ENCODE results near the gene UACA. TPM values are rescaled to one million over a fixed set of nuclear protein-coding genes. Genes with fewer than 3 reads are reported as not detected.
A peak's percentile ranks its signal among the peaks of the same experiment; 100 is the strongest.
"Not testable (repeated sequence)": the region's sequence is repeated elsewhere in the genome, so short reads cannot be mapped to it uniquely, and the experiment has no call there.

UACA gene
- total RNA-seq, 1 experiment from 2014 or later = 24.4 TPM

GRCh38 chr15:70699890-70700289, 63.5 kb downstream of the UACA start:
- in situ Hi-C loops (cut with HindIII; ENCODE audit: low pct_unique_long_range_greater_than_20kb, low sequenced_read_pairs) = no loop called here
- no peak for DNase-seq (ENCODE audit: low read depth, low spot score)

DNA sequence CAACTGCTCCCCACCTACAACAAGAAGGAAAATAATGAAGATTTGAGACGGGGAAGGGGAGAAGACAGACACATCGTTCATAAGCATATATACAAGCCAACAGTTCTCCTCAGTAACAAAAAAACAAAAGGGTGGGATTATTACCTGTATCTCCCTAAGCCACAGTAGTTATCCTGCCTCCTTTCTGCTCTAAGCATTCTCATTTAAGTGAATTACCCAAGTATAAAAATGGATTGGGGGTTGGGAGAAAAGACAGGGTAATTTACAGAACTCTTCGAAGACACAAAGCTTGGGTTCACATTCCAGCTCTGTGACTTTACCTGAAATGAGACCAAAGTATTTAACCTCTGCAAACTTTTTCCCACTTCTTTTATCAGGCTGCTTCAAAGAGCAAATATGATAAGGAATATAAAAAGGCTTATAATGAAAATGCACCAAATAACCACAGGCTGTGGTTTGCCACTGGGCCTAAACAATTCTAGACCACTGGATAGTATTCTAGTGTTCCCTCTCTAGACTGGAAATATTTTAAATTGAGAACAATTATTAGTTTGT, 64.4 kb downstream of the UACA start:
- no peak for DNase-seq (ENCODE audit: low read depth, low spot score)
- in situ Hi-C loops (cut with HindIII; ENCODE audit: low pct_unique_long_range_greater_than_20kb, low sequenced_read_pairs) = no loop called here

- in situ Hi-C loops (cut with HindIII; ENCODE audit: low pct_unique_long_range_greater_than_20kb, low sequenced_read_pairs) = no loop called here
- no peak for DNase-seq (ENCODE audit: low read depth, low spot score)
These were observed 64.9 kb downstream of the UACA start for GRCh38 chr15:70698426-70698825.

DNA sequence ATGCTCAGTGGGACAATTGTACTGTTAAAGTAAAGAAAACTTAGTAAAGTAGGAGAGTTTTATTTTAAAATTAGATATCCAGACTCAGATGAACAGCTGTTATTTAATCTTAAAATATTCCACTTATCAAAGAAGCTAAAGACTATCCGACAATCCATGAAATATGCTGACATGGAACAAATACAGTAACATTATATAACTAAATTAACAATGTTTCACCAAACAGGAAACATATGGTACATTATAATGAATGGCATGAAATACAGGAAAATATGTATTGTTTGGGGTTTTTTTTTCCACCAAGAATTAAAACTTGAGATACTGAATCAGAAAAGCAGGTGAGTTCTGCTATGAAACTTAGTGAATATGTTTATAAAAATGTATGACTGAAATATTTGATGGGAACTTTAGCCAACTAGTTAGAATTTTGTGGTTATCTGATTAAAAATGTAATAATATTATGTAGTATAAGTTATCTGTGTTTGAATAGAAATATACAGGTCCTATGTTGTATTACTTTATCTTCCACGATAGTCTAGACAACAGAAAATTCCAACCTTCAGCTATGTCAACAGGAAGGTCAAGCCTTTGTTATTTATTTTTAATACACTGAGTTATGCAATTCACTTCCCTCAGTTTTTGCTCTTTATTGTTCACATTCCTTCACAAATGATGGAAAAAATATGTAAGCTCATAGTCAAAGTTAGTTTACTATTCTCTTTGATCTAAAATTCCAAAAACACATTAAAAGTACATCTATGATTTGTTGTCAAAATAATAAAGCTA, 72.7 kb downstream of the UACA start:
- in situ Hi-C loops (cut with HindIII; ENCODE audit: low pct_unique_long_range_greater_than_20kb, low sequenced_read_pairs) = no loop called here
- DNase-seq (ENCODE audit: low read depth, low spot score) = no peak

GRCh38 chr15:70690021-70690420, 73.3 kb downstream of the UACA start:
- in situ Hi-C loops (cut with HindIII; ENCODE audit: low pct_unique_long_range_greater_than_20kb, low sequenced_read_pairs) = no loop called here

GRCh38 chr15:70687482-70687881, 75.9 kb downstream of the UACA start:
- no peak for DNase-seq (ENCODE audit: low read depth, low spot score)
- in situ Hi-C loops (cut with HindIII; ENCODE audit: low pct_unique_long_range_greater_than_20kb, low sequenced_read_pairs) = no loop called here

More at GRCh38 chr15:70690021-70690420, 73.3 kb downstream of the UACA start:
- DNase-seq (ENCODE audit: low read depth, low spot score) = no peak

- in situ Hi-C loops (cut with HindIII; ENCODE audit: low pct_unique_long_range_greater_than_20kb, low sequenced_read_pairs) = no loop called here
- no peak for DNase-seq (ENCODE audit: low read depth, low spot score)
These were observed 82.5 kb downstream of the UACA start for GRCh38 chr15:70680817-70681216.

DNA sequence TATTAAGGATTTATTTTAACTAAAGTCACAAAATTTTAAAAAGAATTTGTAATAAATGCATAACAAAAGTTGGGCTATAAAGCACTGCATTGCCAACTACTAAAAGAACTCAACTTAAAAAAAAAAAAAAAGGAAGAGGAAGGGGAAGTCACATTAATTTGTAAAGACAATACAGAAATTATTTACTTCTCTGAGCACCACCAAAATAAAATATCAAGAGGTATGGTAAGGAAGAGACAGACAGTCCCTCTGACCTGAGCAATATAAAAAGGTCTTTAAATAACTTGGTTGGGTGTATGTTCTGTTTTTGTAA, 83.5 kb downstream of the UACA start:
- in situ Hi-C loops (cut with HindIII; ENCODE audit: low pct_unique_long_range_greater_than_20kb, low sequenced_read_pairs) = no loop called here
- no peak for DNase-seq (ENCODE audit: low read depth, low spot score)

DNA sequence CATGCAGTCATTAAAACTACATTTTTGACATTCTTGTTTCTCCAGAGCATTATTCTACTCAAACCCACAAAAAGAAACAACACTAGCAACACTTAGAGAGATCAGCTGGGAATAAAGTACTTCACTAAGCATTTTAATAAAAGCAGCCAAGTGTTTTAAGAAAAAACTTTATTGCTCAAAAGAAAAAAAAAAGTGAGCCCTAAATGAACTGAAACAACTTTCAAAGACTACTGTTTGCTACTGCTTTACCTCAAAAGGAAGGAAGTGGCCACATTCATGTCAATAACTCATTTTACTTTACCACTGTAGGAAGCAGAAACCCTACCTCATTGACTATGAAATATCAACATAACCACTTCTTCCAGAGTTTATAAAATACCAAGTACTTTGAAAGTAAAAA, 91.3 kb downstream of the UACA start:
- peak; percentile 29 for DNase-seq (ENCODE audit: low read depth, low spot score)
- in situ Hi-C loops (cut with HindIII; ENCODE audit: low pct_unique_long_range_greater_than_20kb, low sequenced_read_pairs) = no loop called here

GRCh38 chr15:70670680-70671079, 92.7 kb downstream of the UACA start:
- peak; percentile 26 for DNase-seq (ENCODE audit: low read depth, low spot score)
- in situ Hi-C loops (cut with HindIII; ENCODE audit: low pct_unique_long_range_greater_than_20kb, low sequenced_read_pairs) = no loop called here

DNA sequence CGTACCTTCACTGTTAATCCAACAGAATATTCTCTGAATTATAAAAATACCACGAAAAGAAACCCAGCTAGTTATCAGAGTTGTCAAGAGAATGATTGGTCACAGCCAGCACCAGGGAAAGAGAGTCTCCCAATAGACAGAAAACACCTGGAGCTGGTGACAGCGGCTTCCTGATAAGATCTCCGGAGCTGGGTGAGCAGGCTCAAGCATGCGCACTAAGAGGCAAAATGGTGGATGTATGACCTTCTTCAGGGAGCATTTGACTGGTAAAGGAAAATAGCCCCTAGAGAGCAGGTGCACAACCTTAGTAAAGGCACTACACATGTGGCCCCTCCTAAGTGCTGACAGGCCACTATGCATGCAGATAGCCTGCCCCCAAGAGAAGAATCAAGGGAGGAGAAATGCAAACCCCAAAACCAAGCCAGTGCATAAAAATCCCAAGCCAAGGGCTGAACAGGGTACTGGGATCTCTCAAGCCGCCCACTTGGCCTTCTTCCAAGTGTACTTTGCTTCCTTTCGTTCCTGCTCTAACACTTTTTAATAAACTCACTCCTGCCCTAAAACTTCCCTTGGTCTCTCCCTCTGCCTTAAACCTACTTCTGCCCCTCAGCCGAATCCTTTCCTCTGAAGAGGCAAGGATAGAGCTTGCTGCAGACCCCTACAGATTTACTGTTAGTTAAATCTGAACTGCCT, 93.2 kb downstream of the UACA start:
- in situ Hi-C loops (cut with HindIII; ENCODE audit: low pct_unique_long_range_greater_than_20kb, low sequenced_read_pairs) = no loop called here
- DNase-seq (ENCODE audit: low read depth, low spot score) = no peak

- in situ Hi-C loops (cut with HindIII; ENCODE audit: low pct_unique_long_range_greater_than_20kb, low sequenced_read_pairs) = no loop called here
- no peak for DNase-seq (ENCODE audit: low read depth, low spot score)
These were observed 94.3 kb downstream of the UACA start for GRCh38 chr15:70669006-70669602.

DNA sequence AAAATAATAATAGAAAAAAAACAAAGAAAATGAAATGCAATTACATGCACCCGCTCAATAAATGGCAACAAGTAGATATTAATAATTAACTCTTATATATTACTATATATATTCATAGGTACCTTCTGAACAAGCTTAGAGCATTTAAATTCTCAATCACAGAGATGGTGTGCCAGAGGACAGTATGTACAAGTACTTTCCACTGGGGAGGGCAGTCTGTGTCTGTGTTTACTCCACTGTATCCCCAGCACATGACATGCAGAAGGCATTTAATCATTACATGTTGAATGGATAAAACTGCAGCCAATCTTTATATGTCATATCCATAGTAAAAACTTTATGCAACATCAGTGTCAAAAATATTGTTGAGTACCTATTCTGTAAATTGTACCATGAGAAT, 97.8 kb downstream of the UACA start:
- DNase-seq (ENCODE audit: low read depth, low spot score) = no peak
- in situ Hi-C loops (cut with HindIII; ENCODE audit: low pct_unique_long_range_greater_than_20kb, low sequenced_read_pairs) = no loop called here

- in situ Hi-C loops (cut with HindIII; ENCODE audit: low pct_unique_long_range_greater_than_20kb, low sequenced_read_pairs) = no loop called here
These were observed 98.9 kb downstream of the UACA start for GRCh38 chr15:70664494-70664893.

GRCh38 chr15:70663069-70663468, 100.3 kb downstream of the UACA start:
- in situ Hi-C loops (cut with HindIII; ENCODE audit: low pct_unique_long_range_greater_than_20kb, low sequenced_read_pairs); DNase-seq (ENCODE audit: low read depth, low spot score): not testable (repeated sequence)

More at GRCh38 chr15:70664494-70664893, 98.9 kb downstream of the UACA start:
- DNase-seq (ENCODE audit: low read depth, low spot score) = no peak

GRCh38 chr15:70659662-70660061, 103.7 kb downstream of the UACA start:
- in situ Hi-C loops (cut with HindIII; ENCODE audit: low pct_unique_long_range_greater_than_20kb, low sequenced_read_pairs) = no loop called here

DNA sequence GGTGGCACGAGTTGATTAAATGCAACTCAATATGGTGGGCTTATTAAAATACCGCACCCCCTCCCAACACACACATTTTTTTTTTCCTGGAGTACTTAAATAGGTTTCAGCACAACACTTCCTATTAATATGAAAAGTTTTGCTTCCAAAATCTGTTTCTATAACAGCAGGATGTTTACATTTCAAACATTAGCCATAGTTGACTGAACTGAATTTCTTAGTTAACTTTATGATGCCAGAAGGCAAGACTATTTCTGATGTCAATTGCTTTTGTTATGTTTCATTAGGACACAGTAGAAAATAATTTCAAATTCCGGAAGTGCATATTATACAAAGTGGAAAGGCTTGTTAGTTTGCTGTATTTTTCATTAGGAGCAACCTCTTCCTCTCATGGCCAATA, 104.7 kb downstream of the UACA start:
- in situ Hi-C loops (cut with HindIII; ENCODE audit: low pct_unique_long_range_greater_than_20kb, low sequenced_read_pairs) = no loop called here
- no peak for DNase-seq (ENCODE audit: low read depth, low spot score)

More at GRCh38 chr15:70659662-70660061, 103.7 kb downstream of the UACA start:
- no peak for DNase-seq (ENCODE audit: low read depth, low spot score)

DNA sequence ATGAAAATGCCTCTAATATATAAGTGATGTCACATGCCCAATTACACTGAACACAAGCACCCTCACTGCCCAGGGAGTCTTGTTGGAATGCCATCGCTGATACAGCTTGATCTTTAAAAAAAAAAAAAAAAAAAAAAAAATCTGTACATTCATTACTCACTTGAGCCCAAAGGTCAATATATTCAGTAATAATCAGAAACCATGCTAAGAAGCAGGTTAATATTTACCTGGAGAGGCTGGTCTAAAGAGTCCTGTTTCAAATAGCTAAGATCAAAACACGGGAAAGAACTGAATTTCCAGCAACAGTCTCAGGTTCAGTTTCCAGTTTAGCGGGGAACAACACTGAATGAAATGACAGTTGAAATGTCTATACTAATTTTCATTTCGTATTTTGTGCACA, 109.9 kb downstream of the UACA start:
- in situ Hi-C loops (cut with HindIII; ENCODE audit: low pct_unique_long_range_greater_than_20kb, low sequenced_read_pairs) = no loop called here

More for the DNA sequence above, 109.9 kb downstream of the UACA start:
- no peak for DNase-seq (ENCODE audit: low read depth, low spot score)

Measured in SK-MEL-5 (cell line).